ENCODE data around the gene GRID2. TPM values are rescaled to one million over a fixed set of nuclear protein-coding genes. Genes with fewer than 3 reads are reported as not detected.

The GRID2 gene
- polyA plus RNA-seq, 1 of the 3 experiments (the other 2 are of a cell fraction): not detected

DNA sequence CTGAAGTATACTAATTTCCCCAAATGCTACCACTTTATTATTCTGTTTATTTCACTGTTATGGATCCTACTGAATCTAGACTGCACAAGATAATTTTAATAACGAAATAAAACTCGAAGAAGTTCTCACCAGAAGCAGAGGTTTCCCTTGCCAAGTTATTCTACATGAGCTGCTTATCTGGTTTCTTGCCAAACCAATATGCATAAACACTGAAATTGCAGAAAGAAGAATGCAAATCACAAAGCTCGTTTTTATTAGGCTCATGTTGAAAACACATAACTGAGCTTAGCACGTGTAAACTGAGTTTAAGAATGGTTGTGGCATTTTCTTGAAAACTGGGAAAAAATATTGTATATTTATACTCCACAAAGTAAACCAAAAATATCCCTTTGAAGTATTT is 35.9 kb downstream of the GRID2 start:
- no peak for DNase-seq

More for the DNA sequence above, 35.9 kb downstream of the GRID2 start:
- Histone ChIP-seq H3K4me2 (no peak overlapping the region), H3K4me1 (ENCODE audit: control insufficient read depth in 1 of 2, insufficient read depth in 2 of 2, low read depth in 1 of 2, low read length in 1 of 2) (no peaks in the 10 kb centered on the region), H3K9ac (no peak overlapping the region), H3F3A (replicated peaks; ENCODE audit: insufficient read depth) (no peaks in the 10 kb centered on the region), H2AFZ (ENCODE audit: low read depth) (no peak overlapping the region), H3K4me3 (ENCODE audit: low read depth in 2 of 2, low read length in 1 of 2) (no peak overlapping the region), H3K36me3 (replicated peaks in 1 of 2; ENCODE audit: control insufficient read depth in 1 of 2, insufficient read depth in 2 of 2, low read length in 1 of 2) (no peaks in the 10 kb centered on the region), H3K27ac (ENCODE audit: low read depth in 2 of 2, low read length in 1 of 2) (no peak overlapping the region), H3K9me3 (no peaks in the 10 kb centered on the region), H3K9me2 (no peaks in the 10 kb centered on the region), H3K79me2 (ENCODE audit: insufficient read depth) (no peaks in the 10 kb centered on the region), H4K20me1 (ENCODE audit: insufficient read depth) (no peaks in the 10 kb centered on the region), H3K27me3 (ENCODE audit: insufficient read depth) (no peaks in the 10 kb centered on the region)
- TF ChIP-seq SIN3A (IDR thresholded peaks at IDR 0.05; ENCODE audit: borderline replicate concordance, low read depth, low read length): no peak
- no peak for TF ChIP-seq RXRA (IDR thresholded peaks at IDR 0.05; ENCODE audit: borderline replicate concordance, low read depth)
- no peak for TF ChIP-seq MEF2A (IDR thresholded peaks at IDR 0.05; ENCODE audit: borderline replicate concordance, low read depth)
- no peak for TF ChIP-seq JUND (IDR thresholded peaks at IDR 0.05)
- TF ChIP-seq CHD2 (IDR thresholded peaks at IDR 0.05; ENCODE audit: low read length, partially characterized antibody): no peak
- TF ChIP-seq, protein P1, sequence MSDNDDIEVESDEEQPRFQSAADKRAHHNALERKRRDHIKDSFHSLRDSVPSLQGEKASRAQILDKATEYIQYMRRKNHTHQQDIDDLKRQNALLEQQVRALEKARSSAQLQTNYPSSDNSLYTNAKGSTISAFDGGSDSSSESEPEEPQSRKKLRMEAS (IDR thresholded peaks at IDR 0.05; ENCODE audit: low read depth): no peak
- TF ChIP-seq TEAD4 (IDR thresholded peaks at IDR 0.05; ENCODE audit: borderline replicate concordance, insufficient read depth): no peak
- no peak for TF ChIP-seq FOSL2 (IDR thresholded peaks at IDR 0.05; ENCODE audit: borderline replicate concordance, low read depth)
- no peak for TF ChIP-seq FOXJ3 (CRISPR knock-in tag; IDR thresholded peaks at IDR 0.05)
- TF ChIP-seq, protein P2, sequence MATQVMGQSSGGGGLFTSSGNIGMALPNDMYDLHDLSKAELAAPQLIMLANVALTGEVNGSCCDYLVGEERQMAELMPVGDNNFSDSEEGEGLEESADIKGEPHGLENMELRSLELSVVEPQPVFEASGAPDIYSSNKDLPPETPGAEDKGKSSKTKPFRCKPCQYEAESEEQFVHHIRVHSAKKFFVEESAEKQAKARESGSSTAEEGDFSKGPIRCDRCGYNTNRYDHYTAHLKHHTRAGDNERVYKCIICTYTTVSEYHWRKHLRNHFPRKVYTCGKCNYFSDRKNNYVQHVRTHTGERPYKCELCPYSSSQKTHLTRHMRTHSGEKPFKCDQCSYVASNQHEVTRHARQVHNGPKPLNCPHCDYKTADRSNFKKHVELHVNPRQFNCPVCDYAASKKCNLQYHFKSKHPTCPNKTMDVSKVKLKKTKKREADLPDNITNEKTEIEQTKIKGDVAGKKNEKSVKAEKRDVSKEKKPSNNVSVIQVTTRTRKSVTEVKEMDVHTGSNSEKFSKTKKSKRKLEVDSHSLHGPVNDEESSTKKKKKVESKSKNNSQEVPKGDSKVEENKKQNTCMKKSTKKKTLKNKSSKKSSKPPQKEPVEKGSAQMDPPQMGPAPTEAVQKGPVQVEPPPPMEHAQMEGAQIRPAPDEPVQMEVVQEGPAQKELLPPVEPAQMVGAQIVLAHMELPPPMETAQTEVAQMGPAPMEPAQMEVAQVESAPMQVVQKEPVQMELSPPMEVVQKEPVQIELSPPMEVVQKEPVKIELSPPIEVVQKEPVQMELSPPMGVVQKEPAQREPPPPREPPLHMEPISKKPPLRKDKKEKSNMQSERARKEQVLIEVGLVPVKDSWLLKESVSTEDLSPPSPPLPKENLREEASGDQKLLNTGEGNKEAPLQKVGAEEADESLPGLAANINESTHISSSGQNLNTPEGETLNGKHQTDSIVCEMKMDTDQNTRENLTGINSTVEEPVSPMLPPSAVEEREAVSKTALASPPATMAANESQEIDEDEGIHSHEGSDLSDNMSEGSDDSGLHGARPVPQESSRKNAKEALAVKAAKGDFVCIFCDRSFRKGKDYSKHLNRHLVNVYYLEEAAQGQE (IDR thresholded peaks at IDR 0.05; ENCODE audit: low read depth, low read length): no peak
- no peak for TF ChIP-seq NFIC (IDR thresholded peaks at IDR 0.05; ENCODE audit: borderline replicate concordance)
- TF ChIP-seq, protein P3, sequence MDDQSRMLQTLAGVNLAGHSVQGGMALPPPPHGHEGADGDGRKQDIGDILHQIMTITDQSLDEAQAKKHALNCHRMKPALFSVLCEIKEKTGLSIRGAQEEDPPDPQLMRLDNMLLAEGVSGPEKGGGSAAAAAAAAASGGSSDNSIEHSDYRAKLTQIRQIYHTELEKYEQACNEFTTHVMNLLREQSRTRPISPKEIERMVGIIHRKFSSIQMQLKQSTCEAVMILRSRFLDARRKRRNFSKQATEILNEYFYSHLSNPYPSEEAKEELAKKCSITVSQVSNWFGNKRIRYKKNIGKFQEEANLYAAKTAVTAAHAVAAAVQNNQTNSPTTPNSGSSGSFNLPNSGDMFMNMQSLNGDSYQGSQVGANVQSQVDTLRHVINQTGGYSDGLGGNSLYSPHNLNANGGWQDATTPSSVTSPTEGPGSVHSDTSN (IDR thresholded peaks at IDR 0.05): no peak
- no peak for TF ChIP-seq RAD21 (IDR thresholded peaks at IDR 0.05; ENCODE audit: low read length)
- no peak for TF ChIP-seq TCF12 (IDR thresholded peaks at IDR 0.05)
- TF ChIP-seq EP300 (IDR thresholded peaks at IDR 0.05; ENCODE audit: borderline replicate concordance in 1 of 2, low read depth in 1 of 2, low read length in 1 of 2): no peak
- TF ChIP-seq, protein P4, sequence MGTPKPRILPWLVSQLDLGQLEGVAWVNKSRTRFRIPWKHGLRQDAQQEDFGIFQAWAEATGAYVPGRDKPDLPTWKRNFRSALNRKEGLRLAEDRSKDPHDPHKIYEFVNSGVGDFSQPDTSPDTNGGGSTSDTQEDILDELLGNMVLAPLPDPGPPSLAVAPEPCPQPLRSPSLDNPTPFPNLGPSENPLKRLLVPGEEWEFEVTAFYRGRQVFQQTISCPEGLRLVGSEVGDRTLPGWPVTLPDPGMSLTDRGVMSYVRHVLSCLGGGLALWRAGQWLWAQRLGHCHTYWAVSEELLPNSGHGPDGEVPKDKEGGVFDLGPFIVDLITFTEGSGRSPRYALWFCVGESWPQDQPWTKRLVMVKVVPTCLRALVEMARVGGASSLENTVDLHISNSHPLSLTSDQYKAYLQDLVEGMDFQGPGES (IDR thresholded peaks at IDR 0.05; ENCODE audit: low read depth, low read length): no peak
- TF ChIP-seq, protein P5, sequence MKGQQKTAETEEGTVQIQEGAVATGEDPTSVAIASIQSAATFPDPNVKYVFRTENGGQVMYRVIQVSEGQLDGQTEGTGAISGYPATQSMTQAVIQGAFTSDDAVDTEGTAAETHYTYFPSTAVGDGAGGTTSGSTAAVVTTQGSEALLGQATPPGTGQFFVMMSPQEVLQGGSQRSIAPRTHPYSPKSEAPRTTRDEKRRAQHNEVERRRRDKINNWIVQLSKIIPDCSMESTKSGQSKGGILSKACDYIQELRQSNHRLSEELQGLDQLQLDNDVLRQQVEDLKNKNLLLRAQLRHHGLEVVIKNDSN (IDR thresholded peaks at IDR 0.05; ENCODE audit: borderline replicate concordance, low read depth): no peak
- TF ChIP-seq SMC3 (IDR thresholded peaks at IDR 0.05; ENCODE audit: low read depth, low read length): no peak
- no peak for TF ChIP-seq GABPA (IDR thresholded peaks at IDR 0.05; ENCODE audit: low read depth)
- ChIA-PET CTCF (interaction anchor here (0.6 kb wide), 1 partner anchor 257 kb away, joined by 3 read pairs; no protein-coding TSS in a partner anchor), POLR2A (no interaction called here)
- 57% methylated on average over 4 of the region's 4 CpGs for WGBS (ENCODE audit: low lambda C conversion rate)

Measured in SK-N-SH (cell line).